ENCODE measurements around the gene PRELID1.
"Not testable (repeated sequence)": the region's sequence is repeated elsewhere in the genome, so short reads cannot be mapped to it uniquely, and the experiment has no call there.

PRELID1 gene

GRCh38 chr5:177336603-177337494 lies 33.2 kb downstream of the PRELID1 start:
- no peak overlapping the region for H2BK120ac ChIP-seq (ENCODE audit: low read depth, low read length)
- no peak overlapping the region for H3K4ac ChIP-seq (ENCODE audit: low read depth, low read length)
- H3K79me1 ChIP-seq (ENCODE audit: low read length), result peaks cover 5% of the 10 kb centered on the region
- no peaks in the 10 kb centered on the region for H3K27me3 ChIP-seq (ENCODE audit: insufficient read depth, low read length, poor library complexity)
- no peak overlapping the region for H4K5ac ChIP-seq (ENCODE audit: low read length)
- no peak overlapping the region for H2BK15ac ChIP-seq (replicated peaks; ENCODE audit: low read depth)
- H3K56ac ChIP-seq (ENCODE audit: low read length), result no peak overlapping the region
- no peak overlapping the region for H3K27ac ChIP-seq (ENCODE audit: low read depth, low read length)
- H3K23ac ChIP-seq (ENCODE audit: low read length), result no peak overlapping the region
- H3K4me3 ChIP-seq (ENCODE audit: low read length), result no peak overlapping the region
- no peaks in the 10 kb centered on the region for H3K79me2 ChIP-seq (ENCODE audit: control insufficient read depth, insufficient read depth, low read length)
- no peak overlapping the region for H3K18ac ChIP-seq (ENCODE audit: low read length)
- H3K36me3 ChIP-seq (ENCODE audit: control insufficient read depth, insufficient read depth, low read length), result peaks cover 3% of the 10 kb centered on the region
- H2BK5ac ChIP-seq (ENCODE audit: low read length), result no peak overlapping the region
- DNase-seq, result no peak
- no peak overlapping the region for H4K8ac ChIP-seq (ENCODE audit: low read depth, low read length)
- no peak overlapping the region for H2AK5ac ChIP-seq (ENCODE audit: low read length)
- no peaks in the 10 kb centered on the region for H3K4me1 ChIP-seq (ENCODE audit: control insufficient read depth, low read depth, low read length)
- H3K4me2 ChIP-seq (ENCODE audit: low read length), result no peak overlapping the region
- no CpG with 5 or more reads among the region's 36 CpGs for WGBS (ENCODE audit: extremely low coverage, insufficient coverage, low lambda C conversion rate)
- H3K9ac ChIP-seq (ENCODE audit: low read length), result no peak overlapping the region

GRCh38 chr5:177338251-177339106 lies 34.9 kb downstream of the PRELID1 start:
- no peak overlapping the region for H2BK5ac ChIP-seq (ENCODE audit: low read length)
- H3K36me3 ChIP-seq (ENCODE audit: control insufficient read depth, insufficient read depth, low read length), result no peaks in the 10 kb centered on the region
- H3K56ac ChIP-seq (ENCODE audit: low read length), result no peak overlapping the region
- no peak overlapping the region for H3K23ac ChIP-seq (ENCODE audit: low read length)
- H3K4me1 ChIP-seq (ENCODE audit: control insufficient read depth, low read depth, low read length), result no peaks in the 10 kb centered on the region
- no peak overlapping the region for H2BK120ac ChIP-seq (ENCODE audit: low read depth, low read length)
- DNase-seq, result no peak
- H2AK5ac ChIP-seq (ENCODE audit: low read length), result no peak overlapping the region
- no peak overlapping the region for H4K8ac ChIP-seq (ENCODE audit: low read depth, low read length)
- no peak overlapping the region for H3K4me2 ChIP-seq (ENCODE audit: low read length)
- no peak overlapping the region for H3K4ac ChIP-seq (ENCODE audit: low read depth, low read length)
- H3K79me2 ChIP-seq (ENCODE audit: control insufficient read depth, insufficient read depth, low read length), result no peaks in the 10 kb centered on the region
- no peak overlapping the region for H4K5ac ChIP-seq (ENCODE audit: low read length)
- H2BK15ac ChIP-seq (replicated peaks; ENCODE audit: low read depth), result no peak overlapping the region
- no peak overlapping the region for H3K4me3 ChIP-seq (ENCODE audit: low read length)
- no peak overlapping the region for H3K18ac ChIP-seq (ENCODE audit: low read length)
- H3K79me1 ChIP-seq (ENCODE audit: low read length), result peaks cover 7% of the 10 kb centered on the region
- H3K27me3 ChIP-seq (ENCODE audit: insufficient read depth, low read length, poor library complexity), result no peaks in the 10 kb centered on the region
- no CpG with 5 or more reads among the region's 22 CpGs for WGBS (ENCODE audit: extremely low coverage, insufficient coverage, low lambda C conversion rate)
- no peak overlapping the region for H3K9ac ChIP-seq (ENCODE audit: low read length)
- no peak overlapping the region for H3K27ac ChIP-seq (ENCODE audit: low read depth, low read length)

DNA sequence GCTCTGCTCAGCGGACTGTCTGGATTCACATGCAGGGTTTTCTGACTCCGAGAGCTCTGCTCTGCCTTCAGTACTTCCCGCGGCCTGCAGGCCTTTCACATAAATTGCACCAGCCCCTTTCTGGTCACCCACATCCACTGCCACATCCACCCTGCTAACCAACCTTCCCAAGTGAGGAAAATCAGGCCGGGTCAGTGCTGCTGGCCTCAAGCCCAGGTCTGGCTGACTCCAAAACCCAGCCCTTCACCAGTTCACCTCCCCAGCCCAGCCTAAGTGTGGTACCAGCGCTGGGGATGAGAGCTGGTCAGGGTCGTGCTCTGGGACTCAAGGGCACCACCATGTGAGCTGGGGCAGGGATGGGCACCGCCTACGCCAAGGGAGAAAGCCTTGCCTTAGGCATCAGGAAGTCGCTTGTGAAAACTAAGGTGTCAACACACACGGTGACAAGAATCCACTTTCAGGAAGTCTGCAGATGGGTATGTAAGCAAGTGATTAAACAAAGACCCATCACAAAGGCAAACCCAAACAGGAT lies 35.6 kb downstream of the PRELID1 start:
- H3K9ac ChIP-seq (ENCODE audit: low read length), result no peak overlapping the region
- no peak overlapping the region for H3K27ac ChIP-seq (ENCODE audit: low read depth, low read length)
- H3K4me2 ChIP-seq (ENCODE audit: low read length), result no peak overlapping the region
- H2BK15ac ChIP-seq (replicated peaks; ENCODE audit: low read depth), result no peak overlapping the region
- no peak overlapping the region for H3K56ac ChIP-seq (ENCODE audit: low read length)
- no peak overlapping the region for H3K4me3 ChIP-seq (ENCODE audit: low read length)
- H4K8ac ChIP-seq (ENCODE audit: low read depth, low read length), result no peak overlapping the region
- no peaks in the 10 kb centered on the region for H3K36me3 ChIP-seq (ENCODE audit: control insufficient read depth, insufficient read depth, low read length)
- no peak overlapping the region for H2BK120ac ChIP-seq (ENCODE audit: low read depth, low read length)
- H3K4me1 ChIP-seq (ENCODE audit: control insufficient read depth, low read depth, low read length), result no peaks in the 10 kb centered on the region
- H3K18ac ChIP-seq (ENCODE audit: low read length), result no peak overlapping the region
- no peak overlapping the region for H2BK5ac ChIP-seq (ENCODE audit: low read length)
- WGBS (ENCODE audit: extremely low coverage, insufficient coverage, low lambda C conversion rate), result no CpG with 5 or more reads among the region's 11 CpGs
- no peak overlapping the region for H3K23ac ChIP-seq (ENCODE audit: low read length)
- H3K79me1 ChIP-seq (ENCODE audit: low read length), result peaks cover 7% of the 10 kb centered on the region
- peak; percentile 53 for DNase-seq
- H3K79me2 ChIP-seq (ENCODE audit: control insufficient read depth, insufficient read depth, low read length), result peaks cover 1% of the 10 kb centered on the region
- H2AK5ac ChIP-seq (ENCODE audit: low read length), result no peak overlapping the region
- H3K27me3 ChIP-seq (ENCODE audit: insufficient read depth, low read length, poor library complexity), result no peaks in the 10 kb centered on the region
- no peak overlapping the region for H4K5ac ChIP-seq (ENCODE audit: low read length)
- no peak overlapping the region for H3K4ac ChIP-seq (ENCODE audit: low read depth, low read length)

- DNase-seq; H3K4me3 ChIP-seq (ENCODE audit: low read length); H3K9ac ChIP-seq (ENCODE audit: low read length); H3K27me3 ChIP-seq (ENCODE audit: insufficient read depth, low read length, poor library complexity); H3K4ac ChIP-seq (ENCODE audit: low read depth, low read length); H3K23ac ChIP-seq (ENCODE audit: low read length); H3K4me1 ChIP-seq (ENCODE audit: control insufficient read depth, low read depth, low read length); H3K56ac ChIP-seq (ENCODE audit: low read length); H4K8ac ChIP-seq (ENCODE audit: low read depth, low read length); H3K36me3 ChIP-seq (ENCODE audit: control insufficient read depth, insufficient read depth, low read length); H3K27ac ChIP-seq (ENCODE audit: low read depth, low read length); H4K5ac ChIP-seq (ENCODE audit: low read length); H2BK120ac ChIP-seq (ENCODE audit: low read depth, low read length); H3K4me2 ChIP-seq (ENCODE audit: low read length); H2BK15ac ChIP-seq (replicated peaks; ENCODE audit: low read depth); H3K18ac ChIP-seq (ENCODE audit: low read length); H2AK5ac ChIP-seq (ENCODE audit: low read length); H2BK5ac ChIP-seq (ENCODE audit: low read length): not testable (repeated sequence)
- H3K79me2 ChIP-seq (ENCODE audit: control insufficient read depth, insufficient read depth, low read length), result peaks cover 17% of the 10 kb centered on the region
- WGBS (ENCODE audit: extremely low coverage, insufficient coverage, low lambda C conversion rate), result no CpG with 5 or more reads among the region's 14 CpGs
- peaks cover 14% of the 10 kb centered on the region for H3K79me1 ChIP-seq (ENCODE audit: low read length)
Observed at GRCh38 chr5:177343000-177343399, 39.4 kb downstream of the PRELID1 start.

DNA sequence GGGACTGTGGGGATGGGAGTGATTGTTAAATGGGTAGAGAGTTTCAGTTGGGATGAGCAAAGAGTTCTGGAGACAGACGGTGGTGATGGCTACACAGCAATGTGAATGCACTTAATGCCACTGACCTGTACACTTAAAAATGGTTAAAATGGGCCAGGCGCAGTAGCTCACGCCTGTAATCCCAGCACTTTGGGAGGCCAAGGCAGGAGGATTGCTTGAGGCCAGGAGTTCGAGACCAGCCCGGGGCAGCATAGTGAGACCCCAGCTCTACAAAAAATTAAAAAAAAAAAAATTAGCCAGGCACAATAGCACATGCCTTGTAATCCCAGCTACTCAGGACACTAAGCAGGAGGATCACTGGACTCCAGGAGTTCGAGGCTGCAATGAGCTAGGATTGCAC lies 40.2 kb downstream of the PRELID1 start:
- Histone ChIP-seq H3K79me2 (ENCODE audit: control insufficient read depth, insufficient read depth, low read length) (peaks cover 17% of the 10 kb centered on the region), H2BK5ac (ENCODE audit: low read length) (no peak overlapping the region), H4K5ac (ENCODE audit: low read length) (no peak overlapping the region), H3K79me1 (ENCODE audit: low read length) (peaks cover 11% of the 10 kb centered on the region), H2BK15ac (replicated peaks; ENCODE audit: low read depth) (no peak overlapping the region), H3K18ac (ENCODE audit: low read length) (no peak overlapping the region), H3K4me2 (ENCODE audit: low read length) (no peak overlapping the region), H3K23ac (ENCODE audit: low read length) (no peak overlapping the region), H3K4ac (ENCODE audit: low read depth, low read length) (no peak overlapping the region), H4K8ac (ENCODE audit: low read depth, low read length) (no peak overlapping the region), H3K9ac (ENCODE audit: low read length) (no peak overlapping the region), H2AK5ac (ENCODE audit: low read length) (no peak overlapping the region), H3K36me3 (ENCODE audit: control insufficient read depth, insufficient read depth, low read length) (no peaks in the 10 kb centered on the region), H3K4me1 (ENCODE audit: control insufficient read depth, low read depth, low read length) (no peaks in the 10 kb centered on the region), H3K4me3 (ENCODE audit: low read length) (no peak overlapping the region), H3K27ac (ENCODE audit: low read depth, low read length) (no peak overlapping the region), H2BK120ac (ENCODE audit: low read depth, low read length) (no peak overlapping the region), H3K27me3 (ENCODE audit: insufficient read depth, low read length, poor library complexity) (no peaks in the 10 kb centered on the region), H3K56ac (ENCODE audit: low read length) (no peak overlapping the region)
- DNase-seq, result no peak
- WGBS (ENCODE audit: extremely low coverage, insufficient coverage, low lambda C conversion rate), result no CpG with 5 or more reads among the region's 6 CpGs

Data from mesendoderm (in vitro differentiated cells).